Measurements from ENCODE around the gene MOB1A. TPM values are rescaled to one million over a fixed set of nuclear protein-coding genes. Genes with fewer than 3 reads are reported as not detected.

MOB1A gene
- total RNA-seq, 1 experiment from 2014 or later = 92.6 TPM

DNA sequence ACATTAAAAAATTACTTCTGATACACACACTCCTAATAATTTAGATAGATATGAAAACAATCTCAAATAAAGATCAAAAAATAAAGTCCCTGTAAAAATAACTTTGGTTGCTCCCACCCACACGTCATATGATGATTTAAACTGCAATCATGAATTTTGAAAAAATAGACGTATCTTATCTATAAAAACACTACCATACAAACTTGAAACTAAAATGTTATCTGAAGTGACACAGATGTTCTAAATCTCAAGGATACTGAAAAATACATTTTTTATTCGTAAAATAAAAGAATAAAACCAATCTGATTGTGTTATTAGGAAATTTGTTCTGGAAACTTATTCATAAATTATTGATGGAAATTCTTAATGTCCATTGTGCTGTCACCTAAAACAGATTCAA is 22.8 kb downstream of the MOB1A start:
- Mint-ChIP-seq H3K36me3 (ENCODE audit: insufficient read depth, unreplicated experiment) (peaks cover 84% of the 10 kb centered on the region), H3K27me3 (ENCODE audit: insufficient read depth, unreplicated experiment) (no peaks in the 10 kb centered on the region), H3K4me1 (ENCODE audit: insufficient read depth, unreplicated experiment) (no peaks in the 10 kb centered on the region), H3K4me3 (ENCODE audit: unreplicated experiment) (no peak overlapping the region), H3K27ac (ENCODE audit: low read depth, unreplicated experiment) (no peak overlapping the region), H3K9me3 (ENCODE audit: unreplicated experiment) (no peaks in the 10 kb centered on the region)
- TF ChIP-seq CTCF (IDR thresholded peaks at IDR 0.05; ENCODE audit: unreplicated experiment) = no peak
- POLR2A ChIA-PET = interaction anchor here (0.6 to 1.2 kb wide), 5 partner anchors 11 to 413 kb away, joined by 3 to 5 read pairs (median 3); partner anchors contain the start of gene MOB1A
- no peak for DNase-seq (ENCODE audit: unreplicated experiment)
- intact Hi-C loops (cut with micrococcal nuclease) = no loop called here
- BruUV-seq (replicated peaks) = TSS peak; percentile 24
- CTCF ChIA-PET = interaction anchor here (1.6 kb wide), 1 partner anchor 8 kb away, joined by 6 read pairs; the partner anchor contains the start of gene BOLA3

DNA sequence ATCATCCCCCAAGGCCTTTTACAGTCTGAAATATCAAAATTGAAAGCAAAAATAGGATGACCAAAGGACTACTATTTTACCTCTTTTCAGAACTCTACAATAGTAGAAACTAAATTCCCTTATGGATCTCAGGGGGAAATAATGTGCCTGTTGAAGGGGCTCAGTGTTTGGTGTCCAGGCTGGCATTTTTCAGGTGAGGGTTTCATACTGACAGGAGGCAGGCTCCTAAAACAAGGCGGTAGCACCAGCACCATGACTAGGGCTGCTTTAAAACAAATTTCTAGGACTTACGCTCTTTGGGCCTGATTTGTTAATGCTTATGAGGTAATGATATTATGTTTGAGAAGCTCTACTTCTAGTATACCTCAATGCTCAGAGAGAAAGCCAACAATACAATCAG is 25.7 kb downstream of the MOB1A start:
- no peak for TF ChIP-seq CTCF (IDR thresholded peaks at IDR 0.05; ENCODE audit: unreplicated experiment)
- no peaks in the 10 kb centered on the region for H3K4me1 Mint-ChIP-seq (ENCODE audit: insufficient read depth, unreplicated experiment)
- peaks cover 63% of the 10 kb centered on the region for H3K36me3 Mint-ChIP-seq (ENCODE audit: insufficient read depth, unreplicated experiment)
- H3K4me3 Mint-ChIP-seq (ENCODE audit: unreplicated experiment) = no peak overlapping the region
- DNase-seq (ENCODE audit: unreplicated experiment) = no peak
- no TSS peak for BruUV-seq (replicated peaks)
- no peak overlapping the region for H3K27ac Mint-ChIP-seq (ENCODE audit: low read depth, unreplicated experiment)
- ChIA-PET POLR2A (interaction anchor here (0.8 to 5.5 kb wide), 2 partner anchors 25 to 46 kb away, joined by 3 to 29 read pairs; partner anchors contain the start of gene MTHFD2), CTCF (interaction anchor here (0.5 to 3.0 kb wide), 5 partner anchors 8 to 326 kb away, joined by 3 to 17 read pairs (median 11); no protein-coding TSS in a partner anchor)
- H3K9me3 Mint-ChIP-seq (ENCODE audit: unreplicated experiment) = no peaks in the 10 kb centered on the region
- no peaks in the 10 kb centered on the region for H3K27me3 Mint-ChIP-seq (ENCODE audit: insufficient read depth, unreplicated experiment)
- intact Hi-C loops (cut with micrococcal nuclease) = no loop called here

GRCh38 chr2:74149570-74150319 is 28.9 kb downstream of the MOB1A start:
- H3K27ac Mint-ChIP-seq (ENCODE audit: low read depth, unreplicated experiment) = no peak overlapping the region
- no peaks in the 10 kb centered on the region for H3K9me3 Mint-ChIP-seq (ENCODE audit: unreplicated experiment)
- no TSS peak for BruUV-seq (replicated peaks)
- ChIA-PET CTCF (interaction anchor here (0.7 to 8.3 kb wide), 12 partner anchors 10 to 324 kb away, joined by 3 to 137 read pairs (median 4); partner anchors contain the start of genes MOB1A and STAMBP), POLR2A (interaction anchor here (0.7 to 5.5 kb wide), 5 partner anchors 29 to 323 kb away, joined by 3 to 29 read pairs (median 3); partner anchors contain the start of genes MOB1A and MTHFD2)
- H3K4me3 Mint-ChIP-seq (ENCODE audit: unreplicated experiment) = no peak overlapping the region
- no peak for TF ChIP-seq CTCF (IDR thresholded peaks at IDR 0.05; ENCODE audit: unreplicated experiment)
- peaks cover 33% of the 10 kb centered on the region for H3K36me3 Mint-ChIP-seq (ENCODE audit: insufficient read depth, unreplicated experiment)
- no peak for DNase-seq (ENCODE audit: unreplicated experiment)
- H3K4me1 Mint-ChIP-seq (ENCODE audit: insufficient read depth, unreplicated experiment) = no peaks in the 10 kb centered on the region
- intact Hi-C loops (cut with micrococcal nuclease) = no loop called here
- H3K27me3 Mint-ChIP-seq (ENCODE audit: insufficient read depth, unreplicated experiment) = no peaks in the 10 kb centered on the region

- CTCF ChIA-PET = interaction anchor here (1.1 to 8.3 kb wide), 6 partner anchors 11 to 324 kb away, joined by 3 to 137 read pairs (median 3); partner anchors contain the start of gene STAMBP
These were observed 29.5 kb downstream of the MOB1A start for GRCh38 chr2:74149247-74149525.

More at GRCh38 chr2:74149247-74149525, 29.5 kb downstream of the MOB1A start:
- H3K27me3 Mint-ChIP-seq (ENCODE audit: insufficient read depth, unreplicated experiment) = no peaks in the 10 kb centered on the region
- H3K4me1 Mint-ChIP-seq (ENCODE audit: insufficient read depth, unreplicated experiment) = no peaks in the 10 kb centered on the region
- no peaks in the 10 kb centered on the region for H3K9me3 Mint-ChIP-seq (ENCODE audit: unreplicated experiment)
- H3K27ac Mint-ChIP-seq (ENCODE audit: low read depth, unreplicated experiment) = no peak overlapping the region
- no peak for DNase-seq (ENCODE audit: unreplicated experiment)
- no peak for TF ChIP-seq CTCF (IDR thresholded peaks at IDR 0.05; ENCODE audit: unreplicated experiment)
- intact Hi-C loops (cut with micrococcal nuclease) = no loop called here
- no TSS peak for BruUV-seq (replicated peaks)
- peaks cover 33% of the 10 kb centered on the region for H3K36me3 Mint-ChIP-seq (ENCODE audit: insufficient read depth, unreplicated experiment)
- POLR2A ChIA-PET = interaction anchor here (0.7 to 5.5 kb wide), 4 partner anchors 29 to 322 kb away, joined by 3 to 29 read pairs (median 9); partner anchors contain the start of genes MOB1A and MTHFD2
- no peak overlapping the region for H3K4me3 Mint-ChIP-seq (ENCODE audit: unreplicated experiment)
